ENCODE results near the gene OSCP1.

The OSCP1 gene

DNA sequence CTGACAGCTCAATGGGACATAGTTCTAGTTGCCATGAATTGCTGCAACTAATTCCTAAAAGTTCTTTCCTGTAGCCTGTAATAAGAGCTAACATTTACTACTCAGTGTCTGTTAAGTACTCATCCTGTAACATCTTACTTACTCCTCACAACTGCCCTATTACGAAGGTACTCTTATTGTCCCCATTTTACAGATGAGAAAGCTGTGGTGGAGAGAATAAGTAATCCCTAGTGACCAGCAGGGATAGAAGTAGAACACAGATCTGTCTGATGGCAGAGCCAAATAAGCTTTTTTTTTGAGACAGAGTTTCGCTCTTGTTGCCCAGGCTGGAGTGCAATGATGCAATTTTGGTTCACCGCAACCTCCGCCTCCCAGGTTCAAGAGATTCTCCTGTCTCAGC is 67.6 kb downstream of the OSCP1 start:
- no peak for DNase-seq (ENCODE audit: low read depth)

DNA sequence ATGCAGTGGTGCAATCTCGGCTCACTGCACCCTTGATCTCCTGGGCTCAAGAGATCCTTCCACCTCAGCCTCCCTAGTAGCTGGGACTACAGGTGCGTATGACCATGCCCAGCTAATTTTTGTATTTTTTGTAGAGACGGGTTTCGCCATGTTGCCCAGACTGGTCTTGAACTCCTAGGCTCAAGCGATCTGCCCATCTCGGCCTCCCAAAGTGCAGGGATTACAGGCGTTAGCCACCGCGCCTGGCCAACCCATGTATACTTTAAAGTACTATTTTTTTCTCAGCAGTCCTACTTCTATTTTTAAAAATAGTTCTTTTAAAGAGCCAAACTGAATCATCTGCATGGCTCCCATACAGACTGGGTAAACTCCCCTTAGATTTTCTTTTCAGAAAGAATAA is 68.0 kb downstream of the OSCP1 start:
- DNase-seq (ENCODE audit: low read depth), result no peak

DNA sequence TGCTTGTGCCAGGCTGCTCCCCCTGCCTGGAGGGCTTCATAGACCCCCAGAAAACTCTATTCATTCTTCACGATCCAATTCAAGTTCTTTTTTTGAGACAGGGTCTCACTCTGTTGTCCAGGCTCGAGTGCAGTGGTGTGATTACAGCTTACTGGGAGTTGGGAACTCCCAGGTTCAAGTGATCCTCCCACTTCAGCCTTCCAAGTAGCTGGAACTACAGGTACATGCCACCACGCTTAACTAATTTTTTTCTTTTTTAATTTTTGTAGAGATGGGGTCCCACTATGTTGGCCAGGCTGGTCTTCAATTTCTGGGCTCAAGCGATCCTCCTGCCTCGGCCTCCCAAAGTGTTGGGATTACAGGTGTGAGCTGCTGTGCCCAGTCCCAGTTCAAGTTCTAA is 68.8 kb downstream of the OSCP1 start:
- no peak for DNase-seq (ENCODE audit: low read depth)

DNA sequence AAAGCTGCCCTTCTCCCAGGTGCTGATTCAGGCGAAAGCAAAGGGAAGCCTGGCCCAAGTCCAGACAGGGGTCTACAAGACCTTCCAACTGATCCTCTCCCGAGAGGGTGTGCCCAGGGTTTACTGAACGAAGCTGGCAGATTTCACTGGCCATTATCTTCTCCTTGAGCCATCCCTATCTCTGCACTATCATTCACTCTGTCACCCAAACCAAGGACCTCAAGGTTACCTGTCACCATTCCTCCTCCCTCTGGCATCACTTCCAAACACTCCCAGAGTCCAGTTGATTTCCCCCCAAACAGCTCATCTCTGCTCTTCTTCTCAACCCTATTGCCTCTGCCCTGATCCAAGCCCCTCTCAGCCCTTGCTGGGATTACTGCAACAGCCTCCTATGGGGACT is 69.5 kb downstream of the OSCP1 start:
- DNase-seq (ENCODE audit: low read depth), result no peak

DNA sequence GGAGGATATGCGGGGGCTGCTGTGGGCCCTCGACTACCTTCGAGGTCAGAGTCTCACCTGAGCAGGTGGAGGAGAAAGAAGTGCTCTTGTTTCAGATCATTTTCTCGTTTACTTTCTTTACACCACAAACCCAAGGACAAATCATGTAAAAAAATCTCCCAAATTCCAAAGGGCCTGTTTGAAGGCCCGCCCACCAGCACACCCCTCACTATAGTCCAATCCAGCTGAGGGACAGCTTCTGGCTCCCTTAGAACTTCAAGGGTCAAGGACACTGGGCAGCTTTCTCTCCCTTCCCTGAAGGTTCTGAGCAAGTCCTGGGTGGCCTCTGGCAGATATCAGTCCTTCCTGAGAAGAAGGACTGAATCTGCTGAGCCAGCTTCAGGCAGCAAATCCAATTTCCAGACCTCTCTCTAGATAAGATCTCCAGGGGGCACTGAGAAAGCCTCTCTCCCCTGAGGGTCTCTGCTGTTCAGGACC is 70.1 kb downstream of the OSCP1 start:
- DNase-seq (ENCODE audit: low read depth), result no peak

DNA sequence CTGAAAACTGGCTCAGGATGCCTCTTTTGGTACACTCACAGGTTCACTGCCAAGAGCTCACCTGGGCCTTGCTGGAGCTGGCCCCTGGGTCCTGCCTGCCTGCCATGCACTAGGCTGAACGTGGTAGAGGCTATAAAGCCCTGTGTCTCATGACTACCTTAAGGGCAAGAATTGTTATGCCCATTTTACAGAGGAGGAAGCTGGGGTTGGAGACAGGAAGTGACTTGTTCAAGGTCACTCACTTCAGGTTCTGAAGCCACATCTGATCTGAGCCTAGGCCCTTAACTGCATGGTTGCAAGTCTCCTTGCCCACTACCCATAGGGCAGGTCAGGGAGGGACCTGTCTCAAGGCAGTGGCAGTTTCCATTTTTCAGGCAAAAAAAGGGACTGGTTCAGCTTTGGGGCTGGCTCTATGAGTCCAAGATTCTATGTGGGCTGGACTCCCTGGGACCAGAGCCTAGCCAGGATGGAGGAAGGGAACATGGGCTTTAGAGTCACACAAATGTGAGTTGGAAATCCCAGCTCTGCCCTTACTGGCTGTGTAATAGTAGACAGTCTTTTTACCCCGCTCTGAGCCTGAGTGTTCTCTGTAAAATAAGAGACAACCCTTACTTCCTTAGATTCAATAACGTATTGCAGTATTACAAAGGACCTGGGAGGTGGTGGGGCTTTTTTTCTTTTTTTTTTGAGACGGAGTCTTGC is 72.3 kb downstream of the OSCP1 start:
- DNase-seq (ENCODE audit: low read depth), result no peak

DNA sequence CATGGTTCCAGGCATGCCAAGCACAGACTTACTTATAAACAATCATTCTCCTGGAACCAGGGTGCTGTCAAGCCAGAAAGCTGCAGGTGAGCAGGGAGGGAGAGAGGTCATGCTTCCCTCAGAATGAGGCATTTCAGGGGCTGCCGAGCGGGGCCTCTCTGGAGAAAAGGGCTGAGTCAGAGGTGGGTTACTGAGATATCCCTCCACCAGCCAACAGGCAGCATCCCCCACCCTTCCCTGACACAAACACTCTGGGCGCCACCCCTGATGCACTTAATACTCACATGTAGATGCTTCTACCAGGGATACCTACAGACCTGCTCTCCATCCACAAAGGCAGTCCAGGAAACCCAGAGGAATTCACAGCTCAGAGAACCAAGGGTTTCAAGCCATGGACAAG is 77.6 kb downstream of the OSCP1 start:
- no peak for DNase-seq (ENCODE audit: low read depth)

DNA sequence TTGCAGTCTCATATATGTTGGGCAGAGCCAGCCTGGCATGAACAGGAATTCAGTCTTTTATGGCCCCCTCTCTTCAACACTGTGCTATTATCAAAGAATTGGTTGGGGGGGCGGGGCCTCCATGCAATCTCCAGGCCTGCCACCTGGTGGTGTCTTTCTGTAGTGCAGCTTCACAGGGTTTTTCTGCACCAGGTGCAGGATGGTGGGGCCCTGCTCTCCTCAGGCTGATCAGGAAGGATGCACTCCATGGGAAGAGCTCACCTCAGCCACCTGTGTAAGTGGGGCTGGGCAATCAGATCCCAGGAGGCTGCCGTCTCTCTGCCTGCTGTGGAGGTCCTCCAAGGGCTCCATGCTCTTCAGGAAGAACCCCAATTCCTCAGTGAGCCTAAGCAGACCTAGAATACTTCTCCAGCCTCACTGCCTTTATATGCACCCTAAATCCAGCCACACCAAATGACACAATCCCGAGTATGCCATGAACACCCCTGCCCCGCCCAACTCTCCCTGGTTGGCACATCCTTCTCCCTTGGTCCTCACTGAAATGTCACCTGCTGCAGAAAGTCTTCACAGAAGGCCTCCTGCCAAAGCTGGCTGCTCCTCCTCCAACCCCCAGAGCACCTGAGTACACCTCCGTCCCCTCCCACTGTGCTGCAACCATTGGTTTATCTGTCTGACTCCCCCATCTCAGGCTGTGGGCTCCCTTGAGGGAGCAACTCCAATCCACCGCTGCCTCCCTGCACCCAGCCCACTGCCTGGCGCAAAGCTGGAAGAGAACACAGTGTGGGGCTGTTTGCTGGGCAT is 81.0 kb downstream of the OSCP1 start:
- no peak for DNase-seq (ENCODE audit: low read depth)

All from HS-5 (cell line).